ENCODE measurements around the gene TCF23. TPM values are rescaled to one million over a fixed set of nuclear protein-coding genes. Genes with fewer than 3 reads are reported as not detected.

TCF23 gene
- not detected in 5 replicates for total RNA-seq (2022; extraction: Qiagen RNA extraction)

GRCh38 chr2:27148801-27149439 lies at the start of gene TCF23:
Gene TCF23 (plus strand): TSS chr2:27149004. CDS start chr2:27149134, 130 bp downstream.

GRCh38 chr2:27118525-27119329 lies 30.1 kb upstream of the TCF23 start, which contains the start of gene CGREF1:
Gene CGREF1 (minus strand): TSS chr2:27119128. CDS start chr2:27104366, 14,762 bp downstream.

GRCh38 chr2:27123302-27124150 lies 25.3 kb upstream of the TCF23 start, which contains the start of gene ABHD1:
Gene ABHD1 (plus strand): TSS chr2:27123815. CDS start chr2:27123949, 134 bp downstream.

GRCh38 chr2:27133905-27134780 lies 14.7 kb upstream of the TCF23 start, which contains the start of gene PREB:
Gene PREB (minus strand): TSS chr2:27134636. CDS start chr2:27134421, 215 bp downstream.

GRCh38 chr2:27139310-27139709 lies 9.5 kb upstream of the TCF23 start, which contains the start of gene PRR30:
Gene PRR30 (minus strand): TSS chr2:27139410. CDS start chr2:27138329, 1,081 bp downstream.

Other genes starting within 250 kb of the TCF23 start
- 8.5 to 11.4 TPM (median 9.9 TPM) in 5 replicates for gene MAPRE3, start 178.4 kb upstream of the TCF23 start, total RNA-seq (2022; extraction: Qiagen RNA extraction)
- gene TMEM214, start 116.0 kb upstream of the TCF23 start, total RNA-seq (2022; extraction: Qiagen RNA extraction), result 47.0 to 70.0 TPM (median 69.4 TPM) in 5 replicates
- 28.5 to 34.9 TPM (median 34.4 TPM) in 5 replicates for gene AGBL5, start 97.3 kb upstream of the TCF23 start, total RNA-seq (2022; extraction: Qiagen RNA extraction)
- gene OST4, start 77.3 kb upstream of the TCF23 start, total RNA-seq (2022; extraction: Qiagen RNA extraction), result 529 to 708 TPM (median 553 TPM) in 5 replicates
- gene EMILIN1, start 70.4 kb upstream of the TCF23 start, total RNA-seq (2022; extraction: Qiagen RNA extraction), result 0.32 to 0.57 TPM (median 0.43 TPM) in 5 replicates
- gene KHK, start 62.2 kb upstream of the TCF23 start, total RNA-seq (2022; extraction: Qiagen RNA extraction), result 7.6 to 9.1 TPM (median 8.3 TPM) in 5 replicates
- gene CGREF1, start 29.9 kb upstream of the TCF23 start, total RNA-seq (2022; extraction: Qiagen RNA extraction), result 7.2 to 8.1 TPM (median 7.8 TPM) in 5 replicates
- 0.50 to 1.8 TPM (median 1.5 TPM) in 5 replicates for gene ABHD1, start 25.2 kb upstream of the TCF23 start, total RNA-seq (2022; extraction: Qiagen RNA extraction)
- 41.9 to 59.1 TPM (median 55.6 TPM) in 5 replicates for gene PREB, start 14.4 kb upstream of the TCF23 start, total RNA-seq (2022; extraction: Qiagen RNA extraction)
- gene PRR30, start 9.6 kb upstream of the TCF23 start, total RNA-seq (2022; extraction: Qiagen RNA extraction), result not detected in 5 replicates
- 203 to 224 TPM (median 205 TPM) in 5 replicates for gene ATRAID, start 63.0 kb downstream of the TCF23 start, total RNA-seq (2022; extraction: Qiagen RNA extraction)
- 63.3 to 67.2 TPM (median 66.7 TPM) in 5 replicates for gene SLC5A6, start 63.3 kb downstream of the TCF23 start, total RNA-seq (2022; extraction: Qiagen RNA extraction)
- gene CAD, start 68.4 kb downstream of the TCF23 start, total RNA-seq (2022; extraction: Qiagen RNA extraction), result 46.1 to 66.1 TPM (median 64.5 TPM) in 5 replicates
- 1.8 to 3.4 TPM (median 3.3 TPM) in 5 replicates for gene SLC30A3, start 114.0 kb downstream of the TCF23 start, total RNA-seq (2022; extraction: Qiagen RNA extraction)
- not detected in 5 replicates for gene DNAJC5G, start 126.4 kb downstream of the TCF23 start, total RNA-seq (2022; extraction: Qiagen RNA extraction)
- 0.67 to 1.2 TPM (median 0.81 TPM) in 5 replicates for gene TRIM54, start 133.4 kb downstream of the TCF23 start, total RNA-seq (2022; extraction: Qiagen RNA extraction)
- 0.63 to 2.5 TPM (median 1.7 TPM) in 5 replicates for gene UCN, start 159.4 kb downstream of the TCF23 start, total RNA-seq (2022; extraction: Qiagen RNA extraction)
- 76.2 to 97.2 TPM (median 87.4 TPM) in 5 replicates for gene MPV17, start 174.1 kb downstream of the TCF23 start, total RNA-seq (2022; extraction: Qiagen RNA extraction)
- 57.2 to 68.7 TPM (median 63.7 TPM) in 5 replicates for gene GTF3C2, start 207.8 kb downstream of the TCF23 start, total RNA-seq (2022; extraction: Qiagen RNA extraction)
- gene EIF2B4, start 221.3 kb downstream of the TCF23 start, total RNA-seq (2022; extraction: Qiagen RNA extraction), result 51.5 to 60.8 TPM (median 57.1 TPM) in 5 replicates
- 124 to 133 TPM (median 128 TPM) in 5 replicates for gene SNX17, start 221.6 kb downstream of the TCF23 start, total RNA-seq (2022; extraction: Qiagen RNA extraction)
- gene ZNF513, start 231.7 kb downstream of the TCF23 start, total RNA-seq (2022; extraction: Qiagen RNA extraction), result 11.5 to 15.4 TPM (median 13.4 TPM) in 5 replicates